Adrenal gland (tissue), 12 donors: ENCODE results near the gene ACADSB. TPM values are rescaled to one million over a fixed set of nuclear protein-coding genes. Genes with fewer than 3 reads are reported as not detected.
A peak's percentile ranks its signal among the peaks of the same experiment; 100 is the strongest.

Experiments used
- DNase-seq, 7 donors: peaks; one replicate each; pipeline ENCODE4 v3.0.0-alpha.2; 2019 to 2020
- H3K27ac ChIP-seq, 5 donors: fragments of 200-600 bp; sonication (generic) in 4 of 5; 1 replicate in 3 of 5; 2 replicates in 2 of 5; pipeline versions ENCODE4 v1.5.1 to v1.8.0; 2016 to 2020; ENCODE audit warnings: mild to moderate bottlenecking in 1 of 5
- H3K27me3 ChIP-seq: fragments of 200-600 bp; 2 replicates; pipeline ENCODE4 v1.8.0; 2021
- H3K36me3 ChIP-seq, 2 donors: fragments of 200-600 bp; replicated peaks in 1 of 2; 1 replicate in 1 of 2; 2 replicates in 1 of 2; pipeline versions ENCODE4 v1.5.1 to v1.8.0; 2018 to 2022
- H3K4me1 ChIP-seq, 2 donors: fragments of 200-600 bp; replicated peaks in 1 of 2; 1 replicate in 1 of 2; 2 replicates in 1 of 2; pipeline versions ENCODE4 v1.5.1 to v1.8.0; 2018 to 2021
- H3K4me3 ChIP-seq, 4 donors: fragments of 200-600 bp; sonication (generic) in 3 of 4; one replicate each; pipeline ENCODE4 v1.5.1; 2016 to 2018
- H3K9me3 ChIP-seq, 3 donors: fragments of 200-600 bp; sonication (generic) in 1 of 3; replicated peaks in 1 of 3; 1 replicate in 2 of 3; 2 replicates in 1 of 3; pipeline versions ENCODE4 v1.5.1 to v1.8.0; 2016 to 2021
- CTCF ChIP-seq, 6 experiments: fragments of 450-650 bp in 4 of 6; fragments of 200-600 bp in 2 of 6; sonication (generic) in 1 of 6; IDR thresholded peaks; 1 replicate in 5 of 6; 2 replicates in 1 of 6; pipeline versions ENCODE4 v1.5.1 to v1.8.0; 2016 to 2021; ENCODE audit warnings: antibody characterized with exemption in 6 of 6, mild to moderate bottlenecking in 2 of 6, moderate library complexity in 1 of 6
- POLR2A ChIP-seq, 2 donors: fragments of 450-650 bp; IDR thresholded peaks; one replicate each; pipeline ENCODE4 v1.6.1; 2017; ENCODE audit warnings: antibody characterized with exemption in 2 of 2, mild to moderate bottlenecking in 2 of 2, moderate library complexity in 1 of 2
- WGBS, 4 donors: extraction: QIAGEN DNeasy Blood & Tissue Kit in 2 of 4; methylation state at CpG; one replicate each; pipeline versions ENCODE4 v1.1.5 to v1.1.7; 2013 to 2017; 5-methylcytosine and 5-hydroxymethylcytosine counted together
- intact Hi-C, 2 donors: fragments of 100-400 bp; cut with DNase I; formaldehyde crosslinking; loops; one replicate each; pipeline versions ENCODE4 v1.14.1 to v1.15.0; 2022 to 2023
- polyA plus RNA-seq, 3 donors: library from polyadenylated mRNA; stranded (reverse); fragments of 200-250 nt in 2 of 3; fragments of 350-450 nt in 1 of 3; fragmentation: Illumina TruSeq in 1 of 3; extraction: RNeasy Lipid Tissue Mini Kit (QIAGEN cat#74804) in 1 of 3; gene quantifications; one replicate each; pipeline ENCODE4 v1.2.3, GENCODE V29; 2013 to 2014
- total RNA-seq, 9 donors: library from RNA; depleted of rRNA in 4 of 9; stranded (reverse); fragments of >200 nt in 4 of 9; fragments of 120-200 nt in 1 of 9; fragmentation: NEBNext Ultra II Directional in 1 of 9; extraction: Animal tissue kit (Norgen Biotek cat#: 25700) in 1 of 9; gene quantifications; one replicate each; pipeline versions ENCODE4 v1.1.0 to v1.2.4, GENCODE V29; 2013 to 2023
- donor health status: healthy with polysubstance abuse.
- donor health status: Bipolar disorder and iron deficiency.
- donor health status: DM: yes; HTN: yes; CAD: no.
- donor health status: DM: no; HTN: no; CAD: no.
- donor health status: DM: no; HTN: no; CAD: no.
- donor health status: DM: yes; HTN: yes; CAD: no.

The ACADSB gene
- total and polyA plus RNA-seq, 12 donors = 8.3 to 94.7 (median 35.6) TPM

GRCh38 chr10:123000155-123000554 is 8.7 kb upstream of the ACADSB start:
- Histone ChIP-seq H3K4me1 (peaks cover 0 to 10% of the 10 kb centered on the region in 2 donors), H3K4me3 (no peak overlapping the region), H3K27ac (no peak overlapping the region), H3K36me3 (peaks cover 0 to 8% of the 10 kb centered on the region in 2 donors), H3K9me3 (no peaks in the 10 kb centered on the region), H3K27me3 (no peaks in the 10 kb centered on the region)
- no peak for DNase-seq
- WGBS, 4 donors = 84 to 88% (median 86%) methylated on average over 3 of the region's 3 CpGs
- intact Hi-C loops = no loop called here
- TF ChIP-seq POLR2A (IDR thresholded peaks at IDR 0.05) = no peak
- no peak for TF ChIP-seq CTCF (IDR thresholded peaks at IDR 0.05)

GRCh38 chr10:123001370-123001769 is 7.4 kb upstream of the ACADSB start:
- WGBS, 4 donors = 93 to 100% (median 95%) methylated on average over 2 of the region's 2 CpGs
- no peak for DNase-seq
- H3K4me1 ChIP-seq = peaks cover 0 to 17% of the 10 kb centered on the region in 2 donors
- no peak overlapping the region for H3K4me3 ChIP-seq
- H3K27me3 ChIP-seq = no peaks in the 10 kb centered on the region
- H3K27ac ChIP-seq = no peak overlapping the region
- no peak for TF ChIP-seq CTCF (IDR thresholded peaks at IDR 0.05)
- no peak for TF ChIP-seq POLR2A (IDR thresholded peaks at IDR 0.05)
- intact Hi-C loops = no loop called here
- no peaks in the 10 kb centered on the region for H3K9me3 ChIP-seq
- no peaks in the 10 kb centered on the region for H3K36me3 ChIP-seq

DNA sequence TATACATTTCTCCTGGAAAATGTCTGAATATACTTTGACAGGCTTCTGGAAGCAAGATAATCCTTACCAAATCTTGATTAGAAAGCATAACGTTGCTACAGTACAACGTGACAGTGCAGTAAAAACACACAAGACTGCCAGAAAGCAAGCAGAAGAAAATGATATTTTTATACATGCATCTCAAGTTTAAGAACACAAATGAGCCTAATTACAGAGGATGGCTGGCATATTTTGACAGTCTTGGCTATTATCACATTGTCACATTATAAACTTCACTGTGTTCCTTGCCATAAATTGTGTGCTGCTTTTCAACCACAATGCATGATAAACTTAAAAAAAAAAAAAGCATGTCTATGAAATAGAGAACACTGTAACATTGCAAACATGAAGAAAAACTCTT is 4.5 kb upstream of the ACADSB start:
- Histone ChIP-seq H3K9me3 (no peaks in the 10 kb centered on the region), H3K27ac (no peak overlapping the region), H3K36me3 (no peaks in the 10 kb centered on the region), H3K4me1 (peaks cover 9 to 25% of the 10 kb centered on the region in 2 donors), H3K4me3 (no peak overlapping the region), H3K27me3 (no peaks in the 10 kb centered on the region)
- 59 to 69% (median 60%) methylated on average over 2 of the region's 2 CpGs for WGBS, 4 donors
- TF ChIP-seq POLR2A (IDR thresholded peaks at IDR 0.05) (no peak), CTCF (IDR thresholded peaks at IDR 0.05) (no peak)
- intact Hi-C loops = no loop called here
- DNase-seq = no peak

DNA sequence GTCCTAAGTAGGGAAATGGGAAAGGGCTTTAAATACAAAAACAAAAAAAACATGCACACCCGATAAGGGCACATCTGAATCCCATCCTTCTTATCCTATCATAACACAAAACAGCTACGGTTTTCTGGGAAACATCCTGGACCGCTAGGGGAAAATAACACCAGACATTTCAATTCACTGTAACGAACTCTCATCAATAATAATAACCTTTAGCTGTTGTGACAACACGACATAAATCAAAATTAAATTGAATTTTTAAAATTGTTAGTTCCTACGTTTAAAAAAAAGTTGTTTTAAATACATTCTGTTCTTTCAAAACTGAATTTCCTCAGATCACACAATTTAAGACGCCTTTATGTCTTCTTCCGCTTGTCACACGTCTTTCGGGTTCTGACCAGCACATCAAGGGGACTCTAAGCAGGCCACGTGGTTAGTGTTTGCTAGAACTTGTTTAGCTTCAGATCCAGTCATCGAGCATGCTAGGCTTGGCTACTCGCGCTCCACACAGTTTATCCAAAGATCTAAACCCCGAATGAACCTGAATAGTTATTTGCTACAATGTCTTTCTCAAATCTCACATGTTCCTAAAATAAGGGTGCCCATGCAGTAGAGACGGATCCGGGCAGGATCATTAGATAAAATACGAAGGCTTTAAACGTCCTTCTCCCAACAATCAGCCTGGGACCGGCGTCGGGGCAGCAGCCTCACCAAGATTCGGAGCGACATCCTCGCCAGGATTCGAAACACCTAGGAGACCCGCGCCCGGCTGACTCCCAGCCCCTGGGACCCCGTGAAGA is 1.1 kb upstream of the ACADSB start:
- H3K36me3 ChIP-seq = no peaks in the 10 kb centered on the region
- peak overlapping the region; percentile 82 to 96 (median 92) for H3K27ac ChIP-seq
- no peaks in the 10 kb centered on the region for H3K9me3 ChIP-seq
- intact Hi-C loops = no loop called here
- H3K27me3 ChIP-seq = no peaks in the 10 kb centered on the region
- peak overlapping the region; percentile 87 to 99 (median 95) for H3K4me3 ChIP-seq
- 3 to 5% (median 3%) methylated on average over 17 to 30 of the region's 30 CpGs for WGBS, 4 donors
- peak in 1 of 2 donors; percentile 28 for TF ChIP-seq POLR2A (IDR thresholded peaks at IDR 0.05)
- peak in 2 of 6 experiments; percentile 6 to 12 for TF ChIP-seq CTCF (IDR thresholded peaks at IDR 0.05)
- peaks cover 9 to 35% of the 10 kb centered on the region in 2 donors for H3K4me1 ChIP-seq
- peak; percentile 31 to 72 (median 58) for DNase-seq
